SU-DHL-6 (cell line): ENCODE results near the gene EEF2.

ENCODE experiments used
- CTCF ChIP-seq: fragments of 200-600 bp; sonication (generic); IDR thresholded peaks from one replicate; pipeline ENCODE4 v1.5.1; 2017; ENCODE audit warnings: antibody characterized with exemption, mild to moderate bottlenecking, low read length, moderate library complexity; ENCODE audit not compliant: insufficient read depth, poor library complexity, severe bottlenecking
- EZH2phosphoT487 ChIP-seq: fragments of 200-600 bp; sonication (generic), shearing (Covaris generic); conservative IDR thresholded peaks from 2 replicates; pipeline ENCODE4 v1.6.1; 2018; ENCODE audit warnings: mild to moderate bottlenecking, antibody characterized with exemption, low read length, moderate library complexity, mixed read lengths

- TF ChIP-seq CTCF (no peak), EZH2phosphoT487 (no peak)
Measured at GRCh38 chr19:3955688-3956087, 29.6 kb downstream of the EEF2 start.
